ENCODE data around the gene CBX5. TPM values are rescaled to one million over a fixed set of nuclear protein-coding genes. Genes with fewer than 3 reads are reported as not detected.

CBX5 gene
- total and polyA plus RNA-seq, 9 of the 15 experiments (the other 6 are each of a cell fraction or from before 2014, with no cell fraction given), result 32.6 to 102 (median 59.2) TPM

DNA sequence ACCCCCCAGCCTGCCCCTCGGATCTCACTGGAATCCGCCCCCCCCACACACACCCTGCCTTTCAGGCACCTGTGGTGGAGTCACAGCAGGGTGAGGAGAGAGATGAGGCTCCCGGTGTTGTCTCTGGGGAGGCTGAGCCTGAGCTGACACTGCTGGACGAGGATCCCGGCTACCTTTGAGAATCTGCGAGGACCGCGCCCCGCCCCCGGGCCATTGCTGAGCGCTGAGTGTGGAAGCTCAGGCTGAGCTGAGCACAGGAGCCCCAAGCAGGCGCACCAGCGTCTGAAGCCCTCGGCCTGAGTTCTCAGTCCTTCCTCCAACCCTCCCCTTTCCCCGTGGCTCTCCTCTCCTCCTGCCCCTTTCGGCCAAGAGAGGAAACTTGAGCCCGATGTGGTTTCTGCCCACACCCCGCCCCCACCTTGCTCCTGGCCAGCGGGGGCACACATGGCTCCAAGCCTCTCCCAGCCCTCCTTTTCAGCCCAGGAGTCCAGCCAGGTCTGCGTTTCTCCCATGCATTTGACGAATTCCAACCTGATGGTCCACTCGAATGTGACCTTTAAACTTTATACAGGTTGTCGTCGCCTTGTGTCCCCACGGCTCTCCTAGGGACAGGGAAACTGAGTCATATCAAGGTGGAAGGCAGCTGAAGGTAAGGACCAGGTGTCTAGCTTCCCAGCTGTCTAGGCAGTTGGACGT, 21.0 kb upstream of the CBX5 start, which contains the start of gene NFE2 (continued):
- no peak; the same call in 1 of the 2 replicates for TF ChIP-seq DMBX1 (CRISPR knock-in tag; IDR thresholded peaks at IDR 0.05; ENCODE audit: borderline replicate concordance)
- no peak for TF ChIP-seq KLF1 (tag; IDR thresholded peaks at IDR 0.05)
- TF ChIP-seq DNMT1 (IDR thresholded peaks at IDR 0.05), result no peak
- TF ChIP-seq, protein P1, sequence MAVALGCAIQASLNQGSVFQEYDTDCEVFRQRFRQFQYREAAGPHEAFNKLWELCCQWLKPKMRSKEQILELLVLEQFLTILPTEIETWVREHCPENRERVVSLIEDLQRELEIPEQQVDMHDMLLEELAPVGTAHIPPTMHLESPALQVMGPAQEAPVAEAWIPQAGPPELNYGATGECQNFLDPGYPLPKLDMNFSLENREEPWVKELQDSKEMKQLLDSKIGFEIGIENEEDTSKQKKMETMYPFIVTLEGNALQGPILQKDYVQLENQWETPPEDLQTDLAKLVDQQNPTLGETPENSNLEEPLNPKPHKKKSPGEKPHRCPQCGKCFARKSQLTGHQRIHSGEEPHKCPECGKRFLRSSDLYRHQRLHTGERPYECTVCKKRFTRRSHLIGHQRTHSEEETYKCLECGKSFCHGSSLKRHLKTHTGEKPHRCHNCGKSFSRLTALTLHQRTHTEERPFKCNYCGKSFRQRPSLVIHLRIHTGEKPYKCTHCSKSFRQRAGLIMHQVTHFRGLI (CRISPR knock-in tag; IDR thresholded peaks at IDR 0.05), result no peak
- TF ChIP-seq HDAC3 (IDR thresholded peaks at IDR 0.05; ENCODE audit: borderline replicate concordance, partially characterized antibody), result no peak
- peak; percentile 50 for TF ChIP-seq CCNT2 (IDR thresholded peaks at IDR 0.05; ENCODE audit: borderline replicate concordance, extremely low read depth, insufficient read length, low read depth, low read length)
- TF ChIP-seq GABPB1 (CRISPR knock-in tag; IDR thresholded peaks at IDR 0.05), result 0 out of 2 replicates have a peak, but pooled peaks have one; percentile 61
- peak; percentile 15 for TF ChIP-seq SAP30 (IDR thresholded peaks at IDR 0.05; ENCODE audit: borderline replicate concordance, insufficient read depth, low read depth, low read length, poor library complexity, severe bottlenecking)
- no peak for TF ChIP-seq ZNF197 (CRISPR knock-in tag; IDR thresholded peaks at IDR 0.05; ENCODE audit: low read depth)
- TF ChIP-seq, protein P2, sequence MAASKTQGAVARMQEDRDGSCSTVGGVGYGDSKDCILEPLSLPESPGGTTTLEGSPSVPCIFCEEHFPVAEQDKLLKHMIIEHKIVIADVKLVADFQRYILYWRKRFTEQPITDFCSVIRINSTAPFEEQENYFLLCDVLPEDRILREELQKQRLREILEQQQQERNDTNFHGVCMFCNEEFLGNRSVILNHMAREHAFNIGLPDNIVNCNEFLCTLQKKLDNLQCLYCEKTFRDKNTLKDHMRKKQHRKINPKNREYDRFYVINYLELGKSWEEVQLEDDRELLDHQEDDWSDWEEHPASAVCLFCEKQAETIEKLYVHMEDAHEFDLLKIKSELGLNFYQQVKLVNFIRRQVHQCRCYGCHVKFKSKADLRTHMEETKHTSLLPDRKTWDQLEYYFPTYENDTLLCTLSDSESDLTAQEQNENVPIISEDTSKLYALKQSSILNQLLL (CRISPR knock-in tag; IDR thresholded peaks at IDR 0.05; ENCODE audit: borderline replicate concordance), result no peak
- TF ChIP-seq ZNF174 (CRISPR knock-in tag; IDR thresholded peaks at IDR 0.05), result no peak; the same call in 1 of the 2 replicates
- 0 out of 2 replicates have a peak, but pooled peaks have one; percentile 22 for TF ChIP-seq PTBP1 (IDR thresholded peaks at IDR 0.05; ENCODE audit: low read depth, low read length)
- no peak for TF ChIP-seq SIX5 (IDR thresholded peaks at IDR 0.05; ENCODE audit: borderline replicate concordance in 1 of 2, insufficient read depth in 1 of 2, low read depth in 1 of 2, low read length in 2 of 2)
- TF ChIP-seq, protein P3, sequence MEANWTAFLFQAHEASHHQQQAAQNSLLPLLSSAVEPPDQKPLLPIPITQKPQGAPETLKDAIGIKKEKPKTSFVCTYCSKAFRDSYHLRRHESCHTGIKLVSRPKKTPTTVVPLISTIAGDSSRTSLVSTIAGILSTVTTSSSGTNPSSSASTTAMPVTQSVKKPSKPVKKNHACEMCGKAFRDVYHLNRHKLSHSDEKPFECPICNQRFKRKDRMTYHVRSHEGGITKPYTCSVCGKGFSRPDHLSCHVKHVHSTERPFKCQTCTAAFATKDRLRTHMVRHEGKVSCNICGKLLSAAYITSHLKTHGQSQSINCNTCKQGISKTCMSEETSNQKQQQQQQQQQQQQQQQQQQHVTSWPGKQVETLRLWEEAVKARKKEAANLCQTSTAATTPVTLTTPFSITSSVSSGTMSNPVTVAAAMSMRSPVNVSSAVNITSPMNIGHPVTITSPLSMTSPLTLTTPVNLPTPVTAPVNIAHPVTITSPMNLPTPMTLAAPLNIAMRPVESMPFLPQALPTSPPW (CRISPR knock-in tag; IDR thresholded peaks at IDR 0.05), result peak; percentile 92
- TF ChIP-seq CREM (IDR thresholded peaks at IDR 0.05; ENCODE audit: low read depth), result peak; percentile 57; the same call in 1 of the 2 replicates
- TF ChIP-seq MBD2 (IDR thresholded peaks at IDR 0.05; ENCODE audit: borderline replicate concordance, low read depth), result peak; percentile 63; the same call in 1 of the 2 replicates
- TF ChIP-seq, protein P4, sequence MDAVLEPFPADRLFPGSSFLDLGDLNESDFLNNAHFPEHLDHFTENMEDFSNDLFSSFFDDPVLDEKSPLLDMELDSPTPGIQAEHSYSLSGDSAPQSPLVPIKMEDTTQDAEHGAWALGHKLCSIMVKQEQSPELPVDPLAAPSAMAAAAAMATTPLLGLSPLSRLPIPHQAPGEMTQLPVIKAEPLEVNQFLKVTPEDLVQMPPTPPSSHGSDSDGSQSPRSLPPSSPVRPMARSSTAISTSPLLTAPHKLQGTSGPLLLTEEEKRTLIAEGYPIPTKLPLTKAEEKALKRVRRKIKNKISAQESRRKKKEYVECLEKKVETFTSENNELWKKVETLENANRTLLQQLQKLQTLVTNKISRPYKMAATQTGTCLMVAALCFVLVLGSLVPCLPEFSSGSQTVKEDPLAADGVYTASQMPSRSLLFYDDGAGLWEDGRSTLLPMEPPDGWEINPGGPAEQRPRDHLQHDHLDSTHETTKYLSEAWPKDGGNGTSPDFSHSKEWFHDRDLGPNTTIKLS (IDR thresholded peaks at IDR 0.05; ENCODE audit: borderline replicate concordance, low read depth), result no peak
- peak; percentile 92 for TF ChIP-seq CBFB (CRISPR knock-in tag; IDR thresholded peaks at IDR 0.05)
- TF ChIP-seq RFX7 (CRISPR knock-in tag; IDR thresholded peaks at IDR 0.05), result no peak
- no peak for TF ChIP-seq NR2C1 (IDR thresholded peaks at IDR 0.05)
- TF ChIP-seq NR2C1 (tag; IDR thresholded peaks at IDR 0.05), result peak; percentile 64
